Activated T-helper 2 cell treated with anti-CD3 and anti-CD28 coated beads, Interferon-gamma antibody, Interleukin-2, Interleukin-4, amounts not matched to agents 10 μg/mL and 5 μg/mL and 100 μg/mL, durations not matched to agents 14 hours and 24 hours and 36 hours (primary cell): ENCODE results near the gene KLF9. TPM values are rescaled to one million over a fixed set of nuclear protein-coding genes. Genes with fewer than 3 reads are reported as not detected.
A peak's percentile ranks its signal among the peaks of the same experiment; 100 is the strongest.

ENCODE experiments used
- DNase-seq: peaks from one replicate; pipeline ENCODE4 v3.0.0; 2021; ENCODE audit warnings: low spot score
- H3K27ac Mint-ChIP-seq: one replicate; pipeline ENCODE4 v1.8.0; 2021; ENCODE audit warnings: mixed read lengths
- H3K27me3 Mint-ChIP-seq: one replicate; pipeline ENCODE4 v1.8.0; 2021; ENCODE audit warnings: low read depth, mixed read lengths
- H3K36me3 Mint-ChIP-seq: one replicate; pipeline ENCODE4 v1.8.0; 2021; ENCODE audit warnings: low read depth, mixed read lengths
- H3K4me1 Mint-ChIP-seq: one replicate; pipeline ENCODE4 v1.8.0; 2021; ENCODE audit warnings: low read depth, mixed read lengths
- H3K4me3 Mint-ChIP-seq: one replicate; pipeline ENCODE4 v1.8.0; 2021; ENCODE audit warnings: low read depth, mild to moderate bottlenecking, moderate library complexity, mixed read lengths
- H3K9me3 Mint-ChIP-seq: one replicate; pipeline ENCODE4 v1.8.0; 2021; ENCODE audit warnings: mixed read lengths
- intact Hi-C: fragments of 100-400 bp; cut with micrococcal nuclease; formaldehyde crosslinking; loops from one replicate; pipeline ENCODE4 v1.15.1; 2023
- total RNA-seq: library from RNA; stranded (reverse); gene quantifications from 2 replicates; pipeline ENCODE4 v1.2.3, GENCODE V29; 2022

Gene KLF9
- total RNA-seq, result 13.5 and 13.7 TPM in 2 replicates

DNA sequence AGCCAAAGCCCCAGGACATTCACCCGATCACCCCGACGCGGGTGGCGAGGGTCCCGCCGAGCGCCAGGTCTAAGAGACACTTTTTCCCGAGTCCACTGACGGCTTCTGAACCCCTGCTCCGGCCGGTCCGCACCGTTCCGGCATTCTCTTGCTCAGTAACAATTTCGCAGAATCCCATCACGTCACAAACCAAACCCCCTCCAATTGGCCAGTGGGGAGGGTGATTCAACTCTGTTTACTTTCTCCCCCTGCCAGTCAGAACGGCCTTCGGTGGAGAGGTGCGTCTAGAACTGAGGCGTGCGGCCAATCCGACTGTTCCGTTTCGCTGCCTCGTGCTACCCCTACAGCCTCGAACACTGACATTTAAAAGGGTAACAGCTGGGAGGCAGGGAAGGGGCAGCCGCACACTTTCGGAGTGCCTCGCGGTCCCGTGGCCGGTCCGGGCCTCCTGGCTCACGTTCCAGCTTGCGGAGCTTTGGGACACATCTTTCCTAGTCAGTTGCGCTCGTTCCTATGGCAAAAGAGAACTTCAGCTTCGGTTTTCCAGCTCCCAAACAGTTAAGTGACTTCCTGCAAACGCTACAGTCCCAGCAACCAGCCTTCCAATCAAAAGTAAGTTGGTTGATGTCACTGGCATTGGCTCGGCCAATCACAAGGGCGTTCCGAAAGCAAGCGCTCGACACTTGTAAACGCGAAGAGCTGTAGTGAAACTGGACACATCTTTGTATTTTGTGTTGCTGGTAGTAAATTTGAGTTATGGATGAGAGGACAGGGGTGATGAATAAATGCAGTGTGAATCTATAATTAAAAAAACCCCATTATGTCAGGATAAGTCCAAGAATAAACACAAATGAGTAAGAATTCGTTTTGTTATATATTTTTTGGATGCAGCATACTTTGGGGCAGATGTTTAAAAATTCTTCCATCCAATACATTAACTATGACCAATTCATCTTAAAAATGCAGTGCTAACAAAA, at the start of gene KLF9:
TSS of gene KLF9 (minus strand) at position 859 of the 977 bp plus-strand sequence. CDS start 1,294 bp downstream, outside the sequence.
- intact Hi-C loops, result loop anchor here (1.0 to 10.0 kb wide), 12 partner anchors 53 to 1948 kb away; partner anchors contain the start of genes CEMIP2 and SMC5
- peak; percentile 92 for DNase-seq
- Mint-ChIP-seq H3K4me3 (peak within 1 kb of the TSS; percentile 95), H3K4me1 (peaks cover 41% of the 10 kb centered on the region), H3K9me3 (no peaks in the 10 kb centered on the region), H3K36me3 (peaks cover 2% of the 10 kb centered on the region), H3K27ac (peak within 1 kb of the TSS; percentile 100), H3K27me3 (no peaks in the 10 kb centered on the region)

GRCh38 chr9:70463877-70464276, 49.4 kb upstream of the KLF9 start:
- DNase-seq, result no peak
- Mint-ChIP-seq H3K27ac (no peak overlapping the region), H3K27me3 (no peaks in the 10 kb centered on the region), H3K4me1 (peaks cover 20% of the 10 kb centered on the region), H3K36me3 (no peaks in the 10 kb centered on the region), H3K9me3 (no peaks in the 10 kb centered on the region), H3K4me3 (no peak overlapping the region)
- intact Hi-C loops, result no loop called here

DNA sequence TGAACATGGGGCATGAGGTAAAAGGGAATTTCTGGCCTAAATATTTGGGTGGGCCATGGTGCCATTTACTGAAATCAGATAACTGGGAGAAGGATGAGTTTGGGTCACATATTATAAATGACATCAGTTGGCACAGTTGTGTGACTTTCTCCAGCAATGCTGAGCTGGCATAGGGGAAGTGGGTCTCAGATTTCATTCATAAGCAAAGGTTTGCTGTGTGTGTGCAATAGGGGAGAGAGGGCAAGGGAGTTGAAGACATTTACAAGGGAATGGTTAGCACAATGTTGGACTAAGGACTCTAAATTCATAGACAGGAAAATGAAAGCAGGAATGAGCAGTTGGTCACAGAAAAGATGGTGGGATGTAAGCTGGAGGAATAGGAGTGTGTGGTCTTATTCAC, 47.8 kb upstream of the KLF9 start:
- no peaks in the 10 kb centered on the region for H3K27me3 Mint-ChIP-seq
- intact Hi-C loops, result no loop called here
- no peak overlapping the region for H3K4me3 Mint-ChIP-seq
- peaks cover 12% of the 10 kb centered on the region for H3K4me1 Mint-ChIP-seq
- no peaks in the 10 kb centered on the region for H3K9me3 Mint-ChIP-seq
- H3K36me3 Mint-ChIP-seq, result no peaks in the 10 kb centered on the region
- DNase-seq, result no peak
- no peak overlapping the region for H3K27ac Mint-ChIP-seq

DNA sequence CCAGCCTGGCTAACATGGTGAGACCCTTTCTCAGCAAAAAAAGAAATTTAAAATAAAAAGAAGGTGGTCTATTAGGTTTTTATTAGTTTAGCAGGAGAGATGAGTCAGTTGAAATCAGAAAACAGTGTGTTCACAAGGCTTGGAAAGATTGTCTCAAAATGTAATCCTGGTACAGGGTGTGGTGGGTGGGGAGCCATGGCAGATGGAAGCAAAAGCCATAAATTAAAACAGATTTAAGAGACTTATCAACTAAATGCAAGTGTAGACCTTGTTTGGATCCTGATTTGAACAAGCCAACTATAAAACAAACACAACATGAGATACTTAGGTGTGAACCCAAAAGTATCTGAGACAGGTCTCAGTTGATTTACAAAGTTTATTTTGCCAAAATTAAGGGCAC, 42.8 kb upstream of the KLF9 start:
- no peak overlapping the region for H3K27ac Mint-ChIP-seq
- no peaks in the 10 kb centered on the region for H3K9me3 Mint-ChIP-seq
- intact Hi-C loops, result no loop called here
- DNase-seq, result no peak
- no peaks in the 10 kb centered on the region for H3K27me3 Mint-ChIP-seq
- no peaks in the 10 kb centered on the region for H3K4me1 Mint-ChIP-seq
- no peak overlapping the region for H3K4me3 Mint-ChIP-seq
- no peaks in the 10 kb centered on the region for H3K36me3 Mint-ChIP-seq

DNA sequence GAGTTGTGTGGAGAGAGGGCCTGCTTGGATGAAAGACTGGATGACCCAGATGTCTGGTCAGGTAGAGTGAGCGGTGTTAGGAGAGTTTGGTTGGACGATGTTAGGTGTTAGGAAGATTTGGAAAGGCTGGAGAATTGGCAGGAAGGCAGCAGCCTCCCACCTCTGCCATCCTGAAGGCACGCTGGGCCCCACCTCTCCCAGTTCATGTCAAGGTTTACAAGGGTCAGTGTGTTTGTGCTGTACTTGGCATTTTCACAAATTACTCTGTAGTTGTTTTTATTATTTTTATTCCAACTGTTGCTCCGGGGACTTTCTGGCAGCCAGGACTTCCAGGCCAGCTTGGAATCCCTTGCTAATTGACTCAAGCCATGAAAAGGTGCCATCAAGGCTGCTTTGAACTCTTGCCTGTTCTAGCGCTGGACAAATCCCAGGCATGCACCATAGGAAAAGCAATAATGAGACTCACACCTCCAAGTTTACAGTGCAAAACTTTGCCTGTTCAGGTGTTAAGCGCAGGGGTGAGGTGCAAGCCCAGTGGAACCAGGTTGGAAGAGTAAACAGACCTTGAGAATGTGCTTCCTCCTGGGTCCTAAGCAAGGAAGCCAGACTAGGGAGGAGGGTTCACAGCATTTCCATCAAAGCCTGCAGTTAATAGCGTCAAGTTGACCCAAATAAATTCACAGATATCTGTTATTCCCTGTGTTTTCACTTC, 41.7 kb upstream of the KLF9 start:
- no peak for DNase-seq
- intact Hi-C loops, result no loop called here
- Mint-ChIP-seq H3K4me3 (no peak overlapping the region), H3K27ac (no peak overlapping the region), H3K9me3 (no peaks in the 10 kb centered on the region), H3K27me3 (no peaks in the 10 kb centered on the region), H3K36me3 (no peaks in the 10 kb centered on the region), H3K4me1 (no peaks in the 10 kb centered on the region)

DNA sequence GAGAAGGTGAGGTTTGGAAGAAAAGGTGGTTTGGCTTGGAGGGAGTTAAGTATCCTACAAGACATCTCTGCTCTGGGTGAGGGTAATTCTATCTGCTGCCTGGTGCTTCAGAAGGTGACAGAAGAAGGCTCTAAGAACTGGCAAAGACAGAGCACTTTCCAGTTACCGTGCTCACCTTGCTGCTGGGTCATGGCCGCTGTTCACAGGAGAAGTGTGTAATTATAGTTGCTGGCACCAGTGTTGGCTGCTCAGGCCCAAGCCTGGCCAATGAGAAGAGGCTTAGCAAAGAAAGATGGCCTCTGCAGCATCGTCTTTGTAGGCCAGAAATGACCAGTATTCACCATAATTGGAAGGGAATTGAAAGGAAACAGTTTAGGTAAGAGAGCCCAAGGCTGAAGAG, 37.9 kb upstream of the KLF9 start:
- no peak overlapping the region for H3K27ac Mint-ChIP-seq
- intact Hi-C loops, result no loop called here
- no peaks in the 10 kb centered on the region for H3K9me3 Mint-ChIP-seq
- H3K4me3 Mint-ChIP-seq, result no peak overlapping the region
- no peak for DNase-seq
- no peaks in the 10 kb centered on the region for H3K36me3 Mint-ChIP-seq
- H3K4me1 Mint-ChIP-seq, result no peaks in the 10 kb centered on the region
- H3K27me3 Mint-ChIP-seq, result peaks cover 4% of the 10 kb centered on the region

- no peak overlapping the region for H3K27ac Mint-ChIP-seq
- H3K9me3 Mint-ChIP-seq, result no peaks in the 10 kb centered on the region
- no peak overlapping the region for H3K4me3 Mint-ChIP-seq
- intact Hi-C loops, result no loop called here
- H3K36me3 Mint-ChIP-seq, result no peaks in the 10 kb centered on the region
- DNase-seq, result no peak
- peaks cover 6% of the 10 kb centered on the region for H3K27me3 Mint-ChIP-seq
- no peaks in the 10 kb centered on the region for H3K4me1 Mint-ChIP-seq
Measured at GRCh38 chr9:70451765-70452164, 37.3 kb upstream of the KLF9 start.

DNA sequence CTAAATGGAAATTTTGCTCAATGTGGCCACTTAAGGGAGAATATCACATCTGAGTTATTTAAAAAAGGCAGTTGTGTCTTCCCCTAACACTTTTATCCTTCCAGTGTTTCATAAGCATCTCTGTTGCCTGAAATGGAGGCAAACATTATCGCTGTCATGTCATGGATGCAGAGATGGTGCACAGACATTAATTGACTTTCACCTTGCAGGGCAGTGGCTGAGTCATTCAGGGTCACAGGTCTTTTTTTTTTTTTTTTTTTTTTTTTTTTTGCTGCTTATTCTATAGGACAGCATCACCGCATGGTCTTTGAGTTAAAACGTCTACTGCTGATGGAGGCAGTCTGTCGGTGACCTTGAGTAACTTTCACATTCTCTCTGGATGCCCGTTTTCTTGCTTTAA, 36.3 kb upstream of the KLF9 start:
- no peak overlapping the region for H3K27ac Mint-ChIP-seq
- H3K36me3 Mint-ChIP-seq, result no peaks in the 10 kb centered on the region
- no peaks in the 10 kb centered on the region for H3K4me1 Mint-ChIP-seq
- peaks cover 6% of the 10 kb centered on the region for H3K27me3 Mint-ChIP-seq
- H3K9me3 Mint-ChIP-seq, result no peaks in the 10 kb centered on the region
- no peak overlapping the region for H3K4me3 Mint-ChIP-seq
- intact Hi-C loops, result no loop called here
- DNase-seq, result no peak

DNA sequence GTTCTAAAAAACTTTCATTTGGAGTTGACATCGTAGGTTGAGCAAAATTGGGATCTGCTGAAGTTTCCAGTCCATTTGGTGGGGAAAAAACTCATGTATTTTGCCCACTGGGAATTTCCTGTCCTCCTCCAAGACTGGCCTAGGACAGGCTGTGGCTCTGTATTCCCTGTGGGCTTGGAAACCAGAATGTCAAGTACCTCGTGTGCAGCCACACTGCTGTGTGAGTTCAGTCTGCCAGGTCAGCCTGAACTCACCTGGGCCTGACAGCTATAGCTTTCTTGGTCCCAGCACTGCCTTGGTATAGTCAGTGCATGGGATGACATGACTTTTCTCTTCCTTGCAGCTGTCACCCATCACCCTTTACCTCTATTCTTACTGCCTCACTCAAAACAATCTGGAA, 35.0 kb upstream of the KLF9 start:
- no peak for DNase-seq
- H3K9me3 Mint-ChIP-seq, result no peaks in the 10 kb centered on the region
- peaks cover 6% of the 10 kb centered on the region for H3K27me3 Mint-ChIP-seq
- no peaks in the 10 kb centered on the region for H3K4me1 Mint-ChIP-seq
- H3K27ac Mint-ChIP-seq, result no peak overlapping the region
- H3K36me3 Mint-ChIP-seq, result no peaks in the 10 kb centered on the region
- no peak overlapping the region for H3K4me3 Mint-ChIP-seq
- intact Hi-C loops, result no loop called here

DNA sequence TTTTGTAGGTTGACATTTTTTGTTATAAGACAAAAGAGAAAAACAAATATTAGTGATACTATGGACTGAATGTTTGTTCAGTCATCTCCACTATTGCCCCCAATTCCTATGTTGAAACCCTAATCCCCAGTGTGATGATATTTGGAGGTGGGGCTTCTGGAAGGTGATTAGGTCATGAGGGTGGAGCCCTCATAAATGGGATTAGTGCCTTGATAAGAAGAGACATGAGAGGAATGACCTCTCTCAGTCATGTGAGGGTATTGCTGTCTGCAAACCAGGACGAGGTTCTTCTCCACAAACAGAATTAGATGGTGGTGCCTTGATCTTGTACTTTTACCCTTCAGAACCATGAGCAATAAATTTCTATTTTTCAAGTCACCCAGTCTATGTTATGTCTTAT, 34.5 kb upstream of the KLF9 start:
- Mint-ChIP-seq H3K4me3 (no peak overlapping the region), H3K9me3 (no peaks in the 10 kb centered on the region), H3K4me1 (no peaks in the 10 kb centered on the region), H3K27me3 (peaks cover 6% of the 10 kb centered on the region), H3K36me3 (no peaks in the 10 kb centered on the region), H3K27ac (no peak overlapping the region)
- no peak for DNase-seq
- intact Hi-C loops, result no loop called here

DNA sequence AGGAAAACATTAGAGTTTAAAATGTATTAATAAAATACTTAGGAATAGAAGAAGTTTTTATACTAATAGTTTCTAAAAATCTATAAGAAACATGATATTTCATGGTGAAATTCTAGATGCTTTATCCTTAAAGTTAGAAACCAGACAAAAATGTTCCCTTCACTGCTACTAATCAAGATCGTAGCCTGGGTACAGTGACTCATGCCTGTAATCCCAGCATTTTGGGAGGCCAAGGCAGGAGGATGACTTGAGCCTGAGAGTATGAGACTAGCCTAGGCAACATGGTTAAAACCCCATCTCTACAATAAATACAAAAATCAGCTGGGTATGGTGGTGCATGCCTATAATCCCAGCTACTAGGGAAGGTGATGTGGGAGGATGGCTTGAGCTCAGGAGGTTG, 30.4 kb upstream of the KLF9 start:
- intact Hi-C loops, result no loop called here
- no peak overlapping the region for H3K27ac Mint-ChIP-seq
- H3K36me3 Mint-ChIP-seq, result no peaks in the 10 kb centered on the region
- no peaks in the 10 kb centered on the region for H3K4me1 Mint-ChIP-seq
- DNase-seq, result no peak
- H3K27me3 Mint-ChIP-seq, result peaks cover 4% of the 10 kb centered on the region
- H3K4me3 Mint-ChIP-seq, result no peak overlapping the region
- no peaks in the 10 kb centered on the region for H3K9me3 Mint-ChIP-seq

DNA sequence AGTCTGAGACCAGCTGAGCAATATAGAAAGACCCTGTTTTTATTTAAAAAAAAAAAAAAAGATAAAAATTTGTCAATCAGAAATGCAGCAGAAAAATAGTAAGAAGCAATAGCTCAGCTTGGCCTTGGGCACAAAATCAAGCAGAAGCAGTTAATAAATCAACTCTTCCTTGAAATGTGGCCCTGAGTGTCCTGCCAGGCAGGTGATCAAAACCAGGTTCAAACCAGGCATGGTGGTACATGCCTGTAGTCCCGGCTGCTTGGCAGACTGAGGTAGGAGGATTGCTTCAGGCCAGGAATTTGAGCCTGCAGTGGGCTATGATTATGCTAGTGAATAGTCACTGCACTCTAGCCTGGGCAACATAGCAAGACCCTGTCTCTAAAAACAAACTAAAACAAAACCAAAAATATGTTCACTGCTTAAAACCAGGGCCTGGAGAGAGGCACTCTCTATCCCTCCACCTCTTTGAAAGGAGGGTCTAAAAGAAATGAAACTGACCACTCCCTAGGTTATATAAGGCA, 27.9 kb upstream of the KLF9 start:
- Mint-ChIP-seq H3K27ac (no peak overlapping the region), H3K9me3 (no peaks in the 10 kb centered on the region), H3K4me3 (no peak overlapping the region), H3K4me1 (peaks cover 5% of the 10 kb centered on the region), H3K27me3 (peaks cover 2% of the 10 kb centered on the region), H3K36me3 (no peaks in the 10 kb centered on the region)
- no peak for DNase-seq
- intact Hi-C loops, result no loop called here

DNA sequence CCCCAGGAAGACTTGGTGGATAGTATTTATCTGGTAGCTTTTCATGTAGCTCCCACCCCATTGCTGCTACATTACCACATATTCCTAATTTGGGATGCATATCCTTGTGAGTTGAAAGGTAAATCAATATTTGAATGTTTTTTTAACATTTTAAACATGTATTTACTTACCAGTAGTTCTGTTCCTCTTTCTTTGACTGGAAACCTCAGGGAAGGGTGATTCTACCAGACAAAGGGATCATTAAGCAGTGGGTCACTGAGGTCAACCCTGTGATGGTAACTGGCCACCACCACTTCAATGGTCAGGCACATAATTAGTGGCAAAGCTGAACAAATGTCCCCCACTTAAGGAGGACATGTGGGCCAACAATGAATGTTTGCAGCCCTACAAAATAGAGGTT, 27.2 kb upstream of the KLF9 start:
- Mint-ChIP-seq H3K9me3 (no peaks in the 10 kb centered on the region), H3K4me3 (no peak overlapping the region), H3K36me3 (no peaks in the 10 kb centered on the region), H3K27ac (no peak overlapping the region), H3K27me3 (no peaks in the 10 kb centered on the region), H3K4me1 (peaks cover 5% of the 10 kb centered on the region)
- intact Hi-C loops, result no loop called here
- no peak for DNase-seq
